Measurements from ENCODE around the gene PRR23E.

Gene PRR23E

GRCh38 chr3:127185962-127186674 lies 6.8 kb upstream of the PRR23E start:
- no peak for DNase-seq

DNA sequence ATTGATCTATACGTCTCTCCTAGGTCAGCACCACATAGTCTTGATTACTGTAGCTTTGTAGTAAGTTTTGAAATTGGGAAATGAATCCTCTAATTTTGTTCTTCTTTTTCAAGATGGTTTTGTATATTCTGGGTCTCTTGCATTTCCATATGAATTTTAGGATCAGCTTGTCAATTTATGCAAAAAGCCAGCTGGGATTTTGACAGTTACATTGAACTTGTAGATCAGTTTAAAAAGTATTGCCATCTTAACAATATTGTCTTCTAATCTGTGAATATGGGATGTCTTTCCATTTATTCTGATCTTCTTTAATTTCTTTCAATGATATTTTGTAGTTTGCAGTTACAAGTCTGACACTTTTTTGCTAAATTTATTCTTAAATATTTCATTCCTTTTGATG lies 5.6 kb upstream of the PRR23E start:
- DNase-seq: no peak

DNA sequence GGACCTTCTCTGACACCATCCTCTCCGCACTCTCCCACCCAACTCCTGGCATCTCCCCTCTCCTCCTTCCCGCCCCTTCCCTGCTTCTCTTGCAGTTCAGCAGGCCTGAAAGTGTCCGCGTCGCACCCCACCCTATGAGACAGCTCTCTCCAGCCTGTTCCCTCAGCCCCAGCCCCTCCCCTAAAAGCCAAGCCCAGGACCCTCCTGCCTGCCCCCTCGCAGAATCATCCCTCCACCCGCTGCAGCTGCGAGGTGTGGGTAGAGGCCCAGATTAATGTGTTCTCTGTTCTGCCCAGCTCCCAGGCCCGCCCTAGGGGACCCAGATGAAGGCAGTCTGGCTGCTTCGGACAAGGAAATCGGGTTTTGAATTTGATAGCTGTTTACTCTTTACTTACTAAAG lies 410 bp downstream of the PRR23E start:
- no peak for DNase-seq

DNA sequence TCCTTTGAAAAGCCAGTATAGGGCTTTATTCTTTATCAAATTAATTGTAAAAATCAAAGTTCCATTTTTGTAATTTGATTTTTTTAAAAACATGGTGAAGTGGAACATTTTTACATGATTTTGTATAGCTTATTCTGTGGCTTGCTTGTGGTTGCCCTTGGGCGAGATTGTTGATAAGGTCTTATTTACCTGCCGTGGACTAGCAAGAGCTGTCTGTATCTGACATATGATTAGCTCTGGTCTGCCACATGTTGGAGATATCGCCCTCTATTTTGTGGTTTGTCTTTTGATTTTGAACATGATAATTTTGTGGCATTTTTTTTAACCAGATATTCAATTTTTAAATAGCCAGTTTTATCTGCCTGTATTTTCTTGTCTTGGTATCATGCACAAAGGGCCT lies 844 bp downstream of the PRR23E start:
- DNase-seq: no peak

DNA sequence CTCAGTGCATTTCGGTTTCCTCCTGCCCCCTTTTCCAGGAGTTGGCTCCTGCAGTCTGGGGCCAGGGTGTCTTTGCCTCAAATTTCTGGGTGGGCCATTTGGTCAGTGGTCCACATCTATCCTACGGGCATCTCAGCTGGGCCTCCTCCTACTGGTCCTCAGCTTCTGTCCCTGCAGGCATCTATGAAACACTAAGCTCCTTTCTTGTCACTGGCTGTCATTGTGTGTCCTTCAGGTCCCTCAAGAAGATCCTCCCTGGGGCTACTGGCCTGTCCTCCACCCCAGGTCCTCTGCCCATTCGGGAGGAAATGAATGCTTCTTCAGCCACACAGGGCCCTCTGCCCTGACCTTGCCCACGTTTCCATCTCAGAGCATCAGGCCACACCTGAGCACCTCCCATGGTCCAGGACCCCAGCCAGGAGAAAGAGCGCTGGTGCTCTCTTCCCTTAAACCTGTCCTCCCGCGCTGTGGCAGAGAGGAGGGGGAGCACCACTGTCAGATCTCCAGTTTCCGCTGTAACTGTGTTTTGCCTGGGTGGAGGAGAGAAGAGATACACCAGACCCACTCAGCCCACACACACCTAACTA lies 1.8 kb downstream of the PRR23E start:
- no peak for DNase-seq

DNA sequence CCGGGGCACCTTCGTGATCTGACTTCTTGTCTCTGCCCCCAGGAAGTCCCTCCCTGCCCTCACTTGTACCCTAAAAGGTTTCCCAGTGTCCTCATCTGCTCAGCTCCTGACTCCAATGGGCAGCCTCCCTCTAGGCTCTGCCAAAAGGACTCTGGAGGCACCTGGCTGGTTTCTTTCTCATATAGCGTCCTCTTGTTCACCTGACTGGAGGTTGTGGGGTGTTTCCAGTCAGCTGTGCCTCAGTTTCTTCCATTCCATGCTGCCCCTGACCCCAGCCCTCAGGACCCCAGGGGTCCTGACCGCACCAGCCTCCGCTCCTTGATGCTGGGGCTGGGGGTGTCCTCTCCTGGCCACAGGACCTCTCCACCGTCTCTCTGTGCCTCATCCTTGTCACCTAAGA lies 2.5 kb downstream of the PRR23E start:
- no peak for DNase-seq

- no peak for DNase-seq
Measured at GRCh38 chr3:127196002-127196401, 3.1 kb downstream of the PRR23E start.

DNA sequence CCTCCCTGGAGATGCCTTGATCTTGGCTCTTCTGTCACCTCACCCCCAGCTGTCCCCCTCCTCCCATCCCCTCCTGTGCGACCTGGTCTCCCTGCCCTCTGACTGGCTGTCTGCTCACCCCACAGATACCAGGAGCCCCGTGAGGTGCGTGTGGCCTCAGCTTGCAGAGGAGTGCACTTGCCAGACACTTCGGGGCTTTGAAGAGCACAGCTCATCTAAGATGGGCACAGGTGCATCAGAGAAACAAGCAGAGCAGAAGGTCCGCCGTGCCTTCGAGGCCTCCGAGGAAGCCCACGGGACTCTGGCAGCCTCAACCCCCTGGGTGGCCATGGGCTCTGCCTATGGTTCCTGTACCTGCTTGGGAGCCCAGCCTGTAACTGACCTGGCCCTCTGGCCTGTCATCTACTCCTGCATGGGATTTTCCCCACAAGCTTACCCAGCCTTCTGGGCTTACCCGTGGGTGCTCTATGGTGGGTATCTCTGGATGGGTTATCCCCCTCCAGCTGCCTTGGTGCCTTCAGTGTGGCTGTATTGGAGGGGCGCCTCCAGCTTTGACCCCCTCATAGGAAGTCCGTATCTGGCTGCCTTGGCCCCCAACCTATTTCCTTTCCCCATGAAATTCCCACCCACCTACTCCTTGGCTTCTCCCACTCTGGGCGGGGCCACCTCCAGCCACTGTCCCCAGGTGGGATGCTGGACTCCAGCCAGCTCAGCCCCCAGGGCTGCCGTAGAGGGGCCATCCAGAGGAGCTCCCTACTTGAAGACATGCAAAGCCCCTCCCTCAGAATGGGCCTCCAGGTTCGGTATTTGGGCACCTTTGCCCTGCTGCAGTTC lies 3.8 kb downstream of the PRR23E start:
- DNase-seq: no peak

GRCh38 chr3:127197300-127198189 lies 4.6 kb downstream of the PRR23E start:
- no peak for DNase-seq

DNA sequence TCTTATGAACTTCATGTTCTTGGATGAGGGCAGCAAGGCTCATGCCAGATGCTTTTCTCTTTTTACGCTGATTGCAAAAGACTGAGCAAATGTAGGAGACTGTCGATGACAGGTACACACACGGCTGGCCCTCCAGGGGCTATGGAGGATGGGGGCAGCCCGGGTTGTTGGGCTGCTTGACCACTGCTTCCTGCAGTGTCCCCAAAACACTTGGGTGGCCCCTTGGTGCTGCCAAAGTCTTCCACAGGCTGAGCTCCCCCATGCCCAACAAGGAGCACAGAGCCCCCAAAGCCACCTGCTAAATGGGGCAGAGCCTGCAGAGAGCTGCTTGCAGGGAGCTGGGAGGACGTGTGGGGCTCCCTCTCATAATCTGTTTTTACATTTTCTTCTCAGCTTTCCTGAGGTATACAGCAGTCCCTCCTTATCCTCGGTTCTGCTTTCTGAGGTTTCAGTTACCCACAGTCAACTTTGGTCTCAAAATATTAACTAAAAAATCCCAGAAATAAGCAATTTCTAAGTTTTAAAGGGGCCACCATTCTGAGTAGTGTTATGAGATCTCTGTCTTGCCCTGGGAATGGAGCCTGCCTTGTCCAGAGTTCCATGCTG lies 7.3 kb downstream of the PRR23E start:
- DNase-seq: no peak

DNA sequence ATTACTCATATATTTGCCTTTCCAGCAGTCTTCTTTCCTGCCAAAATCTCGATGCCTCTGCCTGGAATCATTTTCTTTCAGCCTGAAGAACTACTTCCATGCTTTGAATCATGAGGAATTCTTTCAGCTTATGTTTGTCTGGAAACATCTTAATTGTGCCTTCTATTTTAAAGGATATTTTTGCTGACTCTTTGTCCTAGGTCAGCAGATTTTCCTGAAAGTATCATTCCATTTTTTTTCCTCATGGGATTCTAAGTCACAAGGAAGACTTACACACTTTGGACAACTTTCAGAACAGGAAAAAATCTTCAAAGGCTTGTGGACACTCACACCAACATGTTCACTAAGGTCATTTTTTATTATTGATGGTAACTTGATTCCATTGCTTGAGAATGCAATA lies 10.1 kb downstream of the PRR23E start:
- no peak for DNase-seq

GRCh38 chr3:127204841-127205582 lies 12.1 kb downstream of the PRR23E start:
- no peak for DNase-seq

DNA sequence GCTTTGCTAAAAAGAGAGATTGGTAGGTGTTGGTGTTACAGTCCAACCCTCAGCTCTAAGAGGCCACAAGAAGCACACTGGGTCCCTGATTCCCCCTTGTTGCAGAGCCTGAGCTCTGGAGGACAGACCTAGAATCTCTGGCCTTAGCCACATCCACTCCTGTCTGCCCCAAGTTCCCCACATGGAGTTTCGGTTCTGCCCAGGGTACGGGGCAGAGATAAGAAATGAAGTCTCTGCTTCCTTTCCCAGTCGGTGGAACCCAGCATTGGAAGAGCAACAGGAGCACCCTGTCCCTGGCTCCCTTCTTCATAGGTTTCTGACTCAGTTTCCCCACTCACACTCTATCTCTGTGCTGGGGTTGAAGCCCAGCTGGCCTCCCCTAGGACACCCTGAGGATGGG lies 13.2 kb downstream of the PRR23E start:
- no peak for DNase-seq

GRCh38 chr3:127206611-127207516 lies 13.9 kb downstream of the PRR23E start:
- no peak for DNase-seq

DNA sequence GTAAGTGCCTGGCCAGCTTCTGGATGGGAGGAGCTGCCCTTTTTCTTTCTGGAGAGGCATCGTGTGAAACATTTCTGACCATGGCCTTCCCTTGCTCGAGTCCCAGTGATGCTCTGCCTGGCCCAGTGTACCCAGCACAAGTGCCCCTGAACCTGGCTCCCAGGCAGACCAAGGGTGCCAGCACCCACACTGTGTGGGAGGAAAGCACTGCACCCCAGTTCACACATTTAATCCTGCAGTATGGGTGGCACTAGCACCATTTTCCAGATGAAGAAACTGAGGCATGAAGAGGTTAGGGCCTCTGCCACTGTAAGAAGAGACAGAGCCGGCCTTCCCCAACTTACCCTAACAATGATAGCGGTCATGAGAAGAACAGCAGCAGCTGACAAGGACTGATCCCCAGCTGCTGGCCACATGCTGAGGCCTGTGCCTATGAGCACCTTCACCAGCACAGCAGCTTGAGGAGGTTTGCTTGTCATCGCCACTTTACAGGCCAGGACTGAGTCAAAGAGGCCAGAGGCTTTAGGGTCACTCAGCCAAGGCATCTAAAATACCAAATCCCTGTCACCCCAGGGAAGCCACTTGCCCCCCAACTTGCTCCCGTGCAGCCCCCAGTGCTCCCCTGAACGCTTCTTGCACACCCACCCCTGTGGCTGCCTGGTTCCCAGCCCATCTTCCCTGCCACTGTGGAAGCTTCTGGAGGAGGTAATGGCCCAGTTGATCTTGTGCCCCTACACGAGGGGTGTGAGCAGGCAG lies 15.0 kb downstream of the PRR23E start:
- DNase-seq: no peak

DNA sequence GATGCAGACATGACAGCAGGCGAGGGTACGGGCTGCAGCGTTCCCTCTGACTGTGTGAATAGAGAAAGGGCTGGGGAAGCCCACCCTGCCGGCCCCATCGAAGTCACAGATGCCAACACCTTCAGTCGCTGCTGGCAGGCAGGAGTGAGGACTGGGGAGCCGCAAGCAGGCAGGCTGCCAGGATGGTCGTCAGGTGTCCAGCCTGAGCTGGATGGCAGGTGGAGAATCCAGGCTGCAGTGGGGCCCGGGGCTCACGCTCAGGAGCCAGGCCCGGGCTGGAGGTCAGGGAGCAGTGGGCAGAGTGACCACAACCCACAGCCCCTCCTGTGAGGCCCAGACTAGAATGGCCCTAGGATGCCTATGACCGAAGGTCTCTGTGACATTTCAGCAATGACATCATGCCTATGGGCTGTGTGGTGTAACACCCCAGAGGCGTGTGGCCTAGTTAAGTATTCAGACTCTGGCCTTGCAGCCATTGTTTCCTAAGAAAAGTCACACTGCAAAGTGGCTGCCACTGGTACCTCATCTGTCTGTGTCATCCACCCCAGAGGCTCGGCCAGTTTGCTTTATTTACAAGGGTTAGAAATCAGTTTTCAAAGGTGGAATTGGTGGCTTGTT lies 15.7 kb downstream of the PRR23E start:
- no peak for DNase-seq

GRCh38 chr3:127209155-127209839 lies 16.4 kb downstream of the PRR23E start:
- DNase-seq: no peak

DNA sequence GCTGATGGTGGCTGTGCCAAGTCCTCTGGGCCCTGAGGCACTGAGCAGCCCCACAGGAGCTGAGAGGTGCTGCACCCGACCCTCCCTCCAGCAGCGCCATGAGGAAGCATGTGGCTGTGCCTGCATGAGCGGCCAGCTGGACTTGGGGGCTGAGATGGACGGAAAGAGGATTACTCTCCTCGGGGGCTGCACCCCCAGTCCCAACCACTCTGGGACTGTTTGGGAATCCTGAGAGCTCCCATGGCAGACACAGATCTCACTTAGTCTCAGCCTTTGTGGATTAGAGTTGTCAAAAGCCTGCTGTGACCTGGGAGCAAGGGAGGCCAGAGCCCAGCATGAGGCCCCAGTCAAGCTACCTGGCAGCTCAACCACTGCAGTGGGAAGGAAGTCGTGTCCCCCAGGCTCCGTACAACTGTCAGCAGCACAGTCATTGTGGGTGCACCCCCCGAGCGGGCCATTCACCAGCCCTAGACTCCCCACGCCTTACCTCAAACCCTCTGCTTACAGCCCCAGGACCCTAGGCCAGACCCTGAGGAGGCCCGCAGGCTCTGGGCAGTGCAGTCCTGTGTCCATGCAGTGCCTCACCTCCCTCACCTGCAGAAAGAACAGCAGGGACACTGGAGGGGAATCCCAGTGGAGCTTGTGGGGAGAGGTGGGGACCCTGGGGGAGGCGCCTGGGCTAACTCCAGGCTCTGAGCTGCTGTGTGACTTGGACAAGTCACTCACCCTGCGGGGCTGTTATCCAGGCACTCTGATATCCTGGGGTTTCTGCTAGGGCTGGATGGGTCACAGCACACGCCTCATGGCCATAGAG lies 17.1 kb downstream of the PRR23E start:
- DNase-seq: no peak

Data from activated CD4-positive, alpha-beta T cell treated with anti-CD3 and anti-CD28 coated beads, Interleukin-2, amount 50 U/mL, for 48 hours (primary cell).